Choroid plexus epithelial cell (primary cell): Measurements from ENCODE around the gene CREBBP.

Experiments used
- DNase-seq: peaks from one replicate; pipeline ENCODE4 v3.0.0-alpha.2; 2010; ENCODE audit warnings: low read depth
- H3K4me3 ChIP-seq: 2 replicates; pipeline ENCODE4 v1.5.1; 2011; ENCODE audit warnings: low read depth, mild to moderate bottlenecking, control low read depth, low read length, moderate library complexity
- TF ChIP-seq, protein P1 (sequence below): conservative IDR thresholded peaks from 2 replicates; pipeline ENCODE4 v1.5.1; 2011; ENCODE audit warnings: low read depth, mild to moderate bottlenecking, control low read depth, inconsistent platforms, low read length, moderate library complexity

Gene CREBBP

DNA sequence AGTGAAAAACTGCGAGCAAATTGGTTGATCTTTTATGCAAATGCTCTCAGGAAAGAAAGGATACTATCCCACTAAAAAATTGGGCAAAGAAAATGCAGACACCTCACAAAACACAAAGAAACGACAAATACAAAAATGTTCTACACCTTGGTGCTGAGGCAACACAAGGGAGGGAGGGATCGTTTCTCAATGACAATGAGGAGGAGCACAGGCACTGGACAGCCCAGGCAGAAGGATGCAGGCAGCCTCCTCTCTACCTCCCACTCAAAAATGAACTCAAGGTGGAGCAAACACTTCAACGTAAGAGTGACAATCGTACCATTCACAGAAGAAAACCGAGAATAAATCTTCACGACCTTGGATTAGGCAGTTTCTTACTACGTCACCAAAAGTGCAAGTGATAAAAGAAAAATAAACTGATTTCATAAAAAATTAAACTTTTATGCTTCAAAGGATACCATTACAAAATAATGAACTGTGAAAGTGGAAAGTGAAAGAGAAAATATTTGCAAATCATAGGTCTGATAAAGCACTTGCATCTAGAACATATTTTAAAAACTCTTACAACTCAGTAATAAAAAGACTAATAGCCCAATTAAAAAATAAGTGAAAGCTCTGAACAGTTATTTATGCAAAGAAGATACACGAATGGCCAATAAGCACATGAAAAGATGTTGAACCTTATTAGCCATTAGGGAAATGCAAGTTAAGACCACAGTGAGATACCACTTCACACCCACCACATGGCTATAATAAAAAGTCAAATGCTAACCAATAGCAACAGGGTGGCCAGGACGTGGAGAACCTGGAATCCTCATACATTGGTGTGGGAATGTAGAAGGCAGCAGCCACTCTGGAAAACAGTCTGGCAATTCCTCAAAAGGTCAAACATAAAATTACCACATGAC is 82.4 kb downstream of the CREBBP start:
- TF ChIP-seq, protein P1, sequence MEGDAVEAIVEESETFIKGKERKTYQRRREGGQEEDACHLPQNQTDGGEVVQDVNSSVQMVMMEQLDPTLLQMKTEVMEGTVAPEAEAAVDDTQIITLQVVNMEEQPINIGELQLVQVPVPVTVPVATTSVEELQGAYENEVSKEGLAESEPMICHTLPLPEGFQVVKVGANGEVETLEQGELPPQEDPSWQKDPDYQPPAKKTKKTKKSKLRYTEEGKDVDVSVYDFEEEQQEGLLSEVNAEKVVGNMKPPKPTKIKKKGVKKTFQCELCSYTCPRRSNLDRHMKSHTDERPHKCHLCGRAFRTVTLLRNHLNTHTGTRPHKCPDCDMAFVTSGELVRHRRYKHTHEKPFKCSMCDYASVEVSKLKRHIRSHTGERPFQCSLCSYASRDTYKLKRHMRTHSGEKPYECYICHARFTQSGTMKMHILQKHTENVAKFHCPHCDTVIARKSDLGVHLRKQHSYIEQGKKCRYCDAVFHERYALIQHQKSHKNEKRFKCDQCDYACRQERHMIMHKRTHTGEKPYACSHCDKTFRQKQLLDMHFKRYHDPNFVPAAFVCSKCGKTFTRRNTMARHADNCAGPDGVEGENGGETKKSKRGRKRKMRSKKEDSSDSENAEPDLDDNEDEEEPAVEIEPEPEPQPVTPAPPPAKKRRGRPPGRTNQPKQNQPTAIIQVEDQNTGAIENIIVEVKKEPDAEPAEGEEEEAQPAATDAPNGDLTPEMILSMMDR, result no peak
- DNase-seq, result no peak
- no peak overlapping the region for H3K4me3 ChIP-seq

DNA sequence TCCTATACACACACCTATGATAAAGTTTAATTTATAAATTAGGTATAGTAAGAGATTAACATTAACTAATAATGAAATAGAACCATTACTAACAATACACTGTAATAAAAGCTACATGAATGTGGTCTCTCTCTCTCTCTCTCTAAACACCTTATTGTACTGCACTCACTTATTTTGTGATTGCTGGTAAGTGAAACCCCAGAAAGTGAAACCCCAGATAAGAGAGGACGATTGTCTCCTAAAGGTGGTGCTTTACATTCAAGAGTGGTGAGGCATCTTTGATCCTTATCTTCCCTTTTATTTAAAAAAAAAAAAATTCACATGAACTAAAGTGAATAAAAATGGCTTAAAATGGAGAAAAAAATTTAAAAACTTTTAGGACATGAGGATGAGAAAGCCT is 83.0 kb downstream of the CREBBP start:
- no peak overlapping the region for H3K4me3 ChIP-seq
- TF ChIP-seq, protein P1, result no peak
- no peak for DNase-seq

DNA sequence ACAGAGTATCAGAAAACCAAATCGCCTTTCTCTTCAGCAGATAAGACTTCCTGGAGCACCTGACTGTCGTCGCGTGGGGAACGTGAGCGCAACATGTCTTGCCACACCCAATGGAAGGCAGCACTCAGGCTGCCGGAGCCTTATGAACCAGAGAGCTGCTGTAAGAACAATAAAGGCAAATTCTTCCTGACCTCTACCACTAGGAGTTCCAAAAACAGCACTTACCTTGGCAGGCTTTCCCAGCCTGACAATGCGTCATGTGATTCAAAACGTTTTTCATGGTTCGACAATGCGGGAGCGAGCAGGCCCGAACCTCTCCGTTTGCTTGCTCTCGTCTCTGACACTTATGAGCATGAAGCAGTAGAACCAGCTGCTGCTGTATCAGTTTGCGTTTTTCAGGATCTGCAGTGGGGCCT is 87.3 kb downstream of the CREBBP start:
- H3K4me3 ChIP-seq, result no peak overlapping the region
- DNase-seq, result peak; percentile 23
- TF ChIP-seq, protein P1, result peak; percentile 15

DNA sequence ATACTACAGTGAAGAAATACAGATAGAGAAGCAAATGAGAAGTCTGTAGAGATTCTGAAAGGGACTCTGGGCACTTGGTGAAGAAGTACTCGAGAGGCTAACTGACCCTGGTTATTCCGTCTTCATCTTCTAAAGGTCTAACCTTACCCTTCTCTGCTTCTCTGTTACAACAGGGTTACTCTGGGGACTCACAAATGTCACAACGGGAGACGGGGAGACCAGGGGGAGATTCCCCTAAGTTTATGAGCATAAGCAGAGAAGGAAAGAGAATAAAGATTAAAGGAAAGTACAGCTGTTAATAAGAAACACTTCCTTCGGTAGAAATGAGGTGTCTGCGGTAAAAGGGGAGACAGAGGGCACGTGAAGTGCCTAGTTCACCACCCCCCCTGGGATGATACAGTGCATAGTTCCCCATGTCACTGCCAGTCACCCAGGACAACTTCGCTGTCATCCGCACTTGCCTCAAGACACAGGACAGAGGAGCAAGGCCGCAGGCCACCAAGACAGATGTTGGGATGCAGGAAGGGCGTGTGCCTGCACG is 88.0 kb downstream of the CREBBP start:
- DNase-seq, result no peak
- TF ChIP-seq, protein P1, result no peak
- H3K4me3 ChIP-seq, result no peak overlapping the region

DNA sequence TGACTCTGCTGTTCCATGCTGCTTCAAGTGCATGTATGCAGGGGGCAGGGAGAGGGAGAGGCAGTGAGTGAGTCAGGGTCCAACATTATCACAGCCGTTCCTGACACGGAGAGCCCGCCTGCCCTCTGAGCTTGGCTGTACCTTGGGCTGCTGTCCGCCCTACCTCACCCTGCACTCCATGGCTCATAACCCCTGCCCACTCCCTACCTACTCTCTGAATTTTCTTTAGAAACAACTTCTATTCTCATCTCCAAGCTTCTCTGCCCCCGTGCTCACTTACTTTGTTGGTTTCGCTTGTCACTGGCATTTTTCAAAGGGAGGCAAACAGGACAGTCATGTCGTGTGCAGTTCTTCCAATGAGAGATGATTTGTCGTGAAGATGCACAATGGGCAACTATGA is 88.8 kb downstream of the CREBBP start:
- TF ChIP-seq, protein P1, result no peak
- no peak for DNase-seq
- H3K4me3 ChIP-seq, result no peak overlapping the region

DNA sequence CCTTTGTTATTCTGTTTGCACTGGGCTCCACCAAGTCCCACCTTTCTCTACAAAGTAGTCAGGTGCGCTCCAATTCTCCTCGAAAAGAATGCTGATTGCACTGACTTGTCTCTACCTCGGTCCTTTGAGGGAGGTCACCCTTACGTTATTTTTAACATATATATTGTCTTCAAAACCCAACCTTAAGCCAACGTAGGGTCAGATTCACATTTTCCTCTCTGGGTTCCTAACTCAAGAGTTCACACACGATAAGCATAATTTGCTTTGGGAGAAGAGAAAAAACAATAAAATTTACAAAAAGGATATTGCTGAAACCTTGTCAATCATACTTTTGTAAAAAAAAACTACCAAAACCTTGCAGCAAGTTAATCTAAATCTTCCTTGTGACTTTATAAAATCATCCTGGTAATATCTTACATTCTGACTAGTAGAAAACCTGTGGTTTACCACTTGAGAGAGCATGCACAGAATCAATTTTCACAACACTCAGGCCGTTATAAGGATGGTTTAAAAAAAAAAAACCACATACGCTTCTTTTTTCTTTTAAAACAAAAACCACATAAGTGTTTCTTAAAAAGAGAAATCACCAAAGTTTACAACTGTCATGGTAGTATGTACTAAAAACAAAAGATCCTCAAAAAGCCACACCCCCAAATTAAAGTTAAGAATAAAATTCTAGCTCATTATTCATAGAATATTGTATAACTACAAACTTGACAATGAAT is 91.0 kb downstream of the CREBBP start:
- no peak overlapping the region for H3K4me3 ChIP-seq
- DNase-seq, result no peak
- TF ChIP-seq, protein P1, result no peak
